Measurements from ENCODE around the gene LRRC15. TPM values are rescaled to one million over a fixed set of nuclear protein-coding genes. Genes with fewer than 3 reads are reported as not detected.

LRRC15 gene
- total and polyA plus RNA-seq, 4 experiments from 2014 or later: not detected

GRCh38 chr3:194365526-194365925 lies 4.0 kb downstream of the LRRC15 start:
- Mint-ChIP-seq H3K36me3 (no peaks in the 10 kb centered on the region), H3K4me3 (no peak overlapping the region), H3K27ac (no peak overlapping the region), H3K27me3 (peaks cover 21 to 24% of the 10 kb centered on the region in 2 donors), H3K9me3 (no peaks in the 10 kb centered on the region), H3K4me1 (no peaks in the 10 kb centered on the region)
- Histone ChIP-seq H3K27ac (ENCODE audit: low read depth, low read length) (no peak overlapping the region), H3K27me3 (ENCODE audit: insufficient read depth, low read length) (no peaks in the 10 kb centered on the region), H3K36me3 (ENCODE audit: insufficient read depth, low read length) (no peaks in the 10 kb centered on the region), H3K4me3 (ENCODE audit: low read length in 2 of 2) (no peak overlapping the region), H3K9me3 (ENCODE audit: control insufficient read depth in 1 of 2, low read length in 2 of 2) (no peaks in the 10 kb centered on the region), H3K4me1 (ENCODE audit: insufficient read depth, low read length) (no peaks in the 10 kb centered on the region)
- ChIA-PET POLR2A (ENCODE audit: partially characterized antibody) (no interaction called here), CTCF (ENCODE audit: partially characterized antibody) (interaction anchor here (1.3 kb wide), 1 partner anchor 22 kb away, joined by 5 read pairs; no protein-coding TSS in a partner anchor)
- intact Hi-C loops (cut with micrococcal nuclease): no loop called here
- DNase-seq: no peak

- H3K27ac Mint-ChIP-seq: no peak overlapping the region
- Histone ChIP-seq H3K36me3 (ENCODE audit: insufficient read depth, low read length) (no peaks in the 10 kb centered on the region), H3K27me3 (ENCODE audit: insufficient read depth, low read length) (no peaks in the 10 kb centered on the region), H3K4me1 (ENCODE audit: insufficient read depth, low read length) (no peaks in the 10 kb centered on the region), H3K4me3 (ENCODE audit: low read length in 2 of 2) (no peak overlapping the region), H3K27ac (ENCODE audit: low read depth, low read length) (no peak overlapping the region), H3K9me3 (ENCODE audit: control insufficient read depth in 1 of 2, low read length in 2 of 2) (no peaks in the 10 kb centered on the region)
- ChIA-PET CTCF (ENCODE audit: partially characterized antibody) (interaction anchor here (1.3 kb wide), 2 partner anchors 21 to 49 kb away, joined by 3 to 5 read pairs; no protein-coding TSS in a partner anchor), POLR2A (ENCODE audit: partially characterized antibody) (no interaction called here)
- H3K4me3 Mint-ChIP-seq: no peak overlapping the region
- no peak for DNase-seq
- H3K27me3 Mint-ChIP-seq: peaks cover 17 to 23% of the 10 kb centered on the region in 2 donors
- H3K36me3 Mint-ChIP-seq: no peaks in the 10 kb centered on the region
- no peaks in the 10 kb centered on the region for H3K4me1 Mint-ChIP-seq
- intact Hi-C loops (cut with micrococcal nuclease): no loop called here
- no peaks in the 10 kb centered on the region for H3K9me3 Mint-ChIP-seq
Measured at GRCh38 chr3:194364652-194365434, 4.7 kb downstream of the LRRC15 start.

GRCh38 chr3:194364314-194364651 lies 5.3 kb downstream of the LRRC15 start:
- Histone ChIP-seq H3K4me1 (ENCODE audit: insufficient read depth, low read length) (no peaks in the 10 kb centered on the region), H3K4me3 (ENCODE audit: low read length in 2 of 2) (no peak overlapping the region), H3K36me3 (ENCODE audit: insufficient read depth, low read length) (no peaks in the 10 kb centered on the region), H3K27me3 (ENCODE audit: insufficient read depth, low read length) (no peaks in the 10 kb centered on the region), H3K27ac (ENCODE audit: low read depth, low read length) (no peak overlapping the region), H3K9me3 (ENCODE audit: control insufficient read depth in 1 of 2, low read length in 2 of 2) (no peaks in the 10 kb centered on the region)
- DNase-seq: no peak
- Mint-ChIP-seq H3K36me3 (no peaks in the 10 kb centered on the region), H3K27ac (no peak overlapping the region), H3K27me3 (peaks cover 16 to 25% of the 10 kb centered on the region in 2 donors), H3K4me3 (no peak overlapping the region), H3K4me1 (no peaks in the 10 kb centered on the region), H3K9me3 (no peaks in the 10 kb centered on the region)
- intact Hi-C loops (cut with micrococcal nuclease): no loop called here
- CTCF ChIA-PET (ENCODE audit: partially characterized antibody): interaction anchor here (0.9 to 1.3 kb wide), 2 partner anchors 21 to 49 kb away, joined by 3 read pairs; no protein-coding TSS in a partner anchor
- POLR2A ChIA-PET (ENCODE audit: partially characterized antibody): no interaction called here

- H3K4me3 ChIP-seq (ENCODE audit: low read length in 2 of 2): no peak overlapping the region
- H3K27ac Mint-ChIP-seq: no peak overlapping the region
- POLR2A ChIA-PET (ENCODE audit: partially characterized antibody): no interaction called here
- H3K4me3 Mint-ChIP-seq: no peak overlapping the region
- no peaks in the 10 kb centered on the region for H3K9me3 Mint-ChIP-seq
- no peaks in the 10 kb centered on the region for H3K4me1 Mint-ChIP-seq
- H3K27ac ChIP-seq (ENCODE audit: low read depth, low read length): no peak overlapping the region
- peaks cover 3 to 16% of the 10 kb centered on the region in 2 donors for H3K27me3 Mint-ChIP-seq
- no peaks in the 10 kb centered on the region for H3K36me3 Mint-ChIP-seq
- intact Hi-C loops (cut with micrococcal nuclease): no loop called here
- DNase-seq: no peak
- no peaks in the 10 kb centered on the region for H3K27me3 ChIP-seq (ENCODE audit: insufficient read depth, low read length)
- no peaks in the 10 kb centered on the region for H3K36me3 ChIP-seq (ENCODE audit: insufficient read depth, low read length)
- CTCF ChIA-PET (ENCODE audit: partially characterized antibody): interaction anchor here (0.6 to 1.0 kb wide), 2 partner anchors 17 to 26 kb away, joined by 3 read pairs; no protein-coding TSS in a partner anchor
- H3K4me1 ChIP-seq (ENCODE audit: insufficient read depth, low read length): no peaks in the 10 kb centered on the region
- H3K9me3 ChIP-seq (ENCODE audit: control insufficient read depth in 1 of 2, low read length in 2 of 2): no peaks in the 10 kb centered on the region
Measured at GRCh38 chr3:194360568-194360967, 9.0 kb downstream of the LRRC15 start.

GRCh38 chr3:194357681-194358080 lies 11.9 kb downstream of the LRRC15 start:
- Mint-ChIP-seq H3K4me3 (no peak overlapping the region), H3K27ac (no peak overlapping the region), H3K27me3 (peaks cover 2 to 16% of the 10 kb centered on the region in 2 donors), H3K36me3 (no peaks in the 10 kb centered on the region), H3K9me3 (no peaks in the 10 kb centered on the region), H3K4me1 (no peaks in the 10 kb centered on the region)
- Histone ChIP-seq H3K4me3 (ENCODE audit: low read length in 2 of 2) (no peak overlapping the region), H3K27ac (ENCODE audit: low read depth, low read length) (no peak overlapping the region), H3K27me3 (ENCODE audit: insufficient read depth, low read length) (no peaks in the 10 kb centered on the region), H3K9me3 (ENCODE audit: control insufficient read depth in 1 of 2, low read length in 2 of 2) (no peaks in the 10 kb centered on the region), H3K4me1 (ENCODE audit: insufficient read depth, low read length) (no peaks in the 10 kb centered on the region), H3K36me3 (ENCODE audit: insufficient read depth, low read length) (no peaks in the 10 kb centered on the region)
- no peak for DNase-seq
- intact Hi-C loops (cut with micrococcal nuclease): no loop called here
- CTCF ChIA-PET (ENCODE audit: partially characterized antibody): interaction anchor here (0.7 to 1.5 kb wide), 2 partner anchors 15 to 18 kb away, joined by 3 to 4 read pairs; no protein-coding TSS in a partner anchor
- POLR2A ChIA-PET (ENCODE audit: partially characterized antibody): no interaction called here

GRCh38 chr3:194355379-194355778 lies 14.2 kb downstream of the LRRC15 start:
- H3K4me3 ChIP-seq (ENCODE audit: low read length in 2 of 2): no peak overlapping the region
- ChIA-PET CTCF (ENCODE audit: partially characterized antibody) (interaction anchor here (0.9 to 3.5 kb wide), 2 partner anchors 12 to 48 kb away, joined by 3 to 17 read pairs; no protein-coding TSS in a partner anchor), POLR2A (ENCODE audit: partially characterized antibody) (interaction anchor here (1.2 kb wide), 1 partner anchor 44 kb away, joined by 4 read pairs; the partner anchor contains the start of gene GP5)
- H3K27me3 ChIP-seq (ENCODE audit: insufficient read depth, low read length): no peaks in the 10 kb centered on the region
- no peaks in the 10 kb centered on the region for H3K9me3 ChIP-seq (ENCODE audit: control insufficient read depth in 1 of 2, low read length in 2 of 2)
- H3K4me1 Mint-ChIP-seq: no peaks in the 10 kb centered on the region
- H3K4me1 ChIP-seq (ENCODE audit: insufficient read depth, low read length): no peaks in the 10 kb centered on the region
- H3K27ac ChIP-seq (ENCODE audit: low read depth, low read length): no peak overlapping the region
- peaks cover 2 to 10% of the 10 kb centered on the region in 2 donors for H3K27me3 Mint-ChIP-seq
- H3K27ac Mint-ChIP-seq: no peak overlapping the region
- no peaks in the 10 kb centered on the region for H3K36me3 ChIP-seq (ENCODE audit: insufficient read depth, low read length)
- no peaks in the 10 kb centered on the region for H3K36me3 Mint-ChIP-seq
- DNase-seq: no peak
- H3K4me3 Mint-ChIP-seq: no peak overlapping the region
- intact Hi-C loops (cut with micrococcal nuclease): no loop called here
- H3K9me3 Mint-ChIP-seq: no peaks in the 10 kb centered on the region

- Mint-ChIP-seq H3K27ac (no peak overlapping the region), H3K9me3 (no peaks in the 10 kb centered on the region)
- CTCF ChIA-PET (ENCODE audit: partially characterized antibody): interaction anchor here (3.5 kb wide), 1 partner anchor 11 kb away, joined by 17 read pairs; no protein-coding TSS in a partner anchor
Measured at GRCh38 chr3:194354315-194354714, 15.2 kb downstream of the LRRC15 start.

More at GRCh38 chr3:194354315-194354714, 15.2 kb downstream of the LRRC15 start:
- H3K27me3 ChIP-seq (ENCODE audit: insufficient read depth, low read length): no peaks in the 10 kb centered on the region
- POLR2A ChIA-PET (ENCODE audit: partially characterized antibody): no interaction called here
- H3K36me3 ChIP-seq (ENCODE audit: insufficient read depth, low read length): no peaks in the 10 kb centered on the region
- intact Hi-C loops (cut with micrococcal nuclease): no loop called here
- H3K9me3 ChIP-seq (ENCODE audit: control insufficient read depth in 1 of 2, low read length in 2 of 2): no peaks in the 10 kb centered on the region
- no peaks in the 10 kb centered on the region for H3K4me1 ChIP-seq (ENCODE audit: insufficient read depth, low read length)
- no peak overlapping the region for H3K4me3 ChIP-seq (ENCODE audit: low read length in 2 of 2)
- Mint-ChIP-seq H3K4me3 (no peak overlapping the region), H3K4me1 (no peaks in the 10 kb centered on the region), H3K36me3 (no peaks in the 10 kb centered on the region), H3K27me3 (peaks cover 2 to 4% of the 10 kb centered on the region in 2 donors)
- H3K27ac ChIP-seq (ENCODE audit: low read depth, low read length): no peak overlapping the region
- no peak for DNase-seq

Data from CD4-positive, alpha-beta memory T cell (primary cell).